Measurements from ENCODE around the gene RNF169. TPM values are rescaled to one million over a fixed set of nuclear protein-coding genes. Genes with fewer than 3 reads are reported as not detected.

The RNF169 gene
- total and polyA plus RNA-seq, 9 of the 15 experiments (the other 6 are each of a cell fraction or from before 2014, with no cell fraction given), result 0.68 to 18.1 (median 10.1) TPM

- no peak for TF ChIP-seq MBD2 (IDR thresholded peaks at IDR 0.05; ENCODE audit: borderline replicate concordance, low read depth)
These were observed 88.5 kb downstream of the RNF169 start (continued) for GRCh38 chr11:74837191-74837590.

DNA sequence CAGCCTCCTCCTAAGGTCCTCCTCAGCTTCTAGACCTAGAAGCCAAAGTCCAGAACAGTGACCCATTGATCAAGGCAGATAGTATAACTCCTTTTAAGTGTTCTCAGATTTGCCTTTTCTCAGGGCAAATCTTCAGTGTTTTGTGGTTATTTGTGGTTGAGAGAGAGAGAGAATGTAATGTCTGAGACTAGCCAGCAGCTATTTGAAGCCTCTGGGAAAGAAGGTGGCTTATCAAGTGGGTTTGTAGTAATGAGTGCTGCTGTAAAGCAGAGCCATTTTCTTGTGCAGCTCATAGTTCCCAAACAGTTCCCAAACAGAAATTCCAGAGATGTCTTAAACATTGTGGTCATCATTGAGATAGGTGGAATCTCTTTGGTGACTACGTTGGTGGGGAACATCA lies 89.5 kb downstream of the RNF169 start:
- Histone ChIP-seq H4K20me1 (replicated peaks; ENCODE audit: control insufficient read depth, insufficient read depth, low read length) (no peaks in the 10 kb centered on the region), H3K79me2 (ENCODE audit: control insufficient read depth, insufficient read depth, low read length) (no peaks in the 10 kb centered on the region), H3K9me1 (ENCODE audit: control insufficient read depth, insufficient read depth, low read length) (no peaks in the 10 kb centered on the region), H3K27ac (ENCODE audit: extremely low read depth, low read depth, low read length) (no peak overlapping the region), H3K9ac (ENCODE audit: insufficient read depth in 1 of 2, low read depth in 2 of 2, low read length in 2 of 2) (no peak overlapping the region), H2AFZ (ENCODE audit: low read depth, low read length) (no peak overlapping the region), H3K36me3 (ENCODE audit: control insufficient read depth, insufficient read depth, low read length) (peaks cover 86% of the 10 kb centered on the region; the same call in 2 of the 3 replicates), H3K4me3 (no peak overlapping the region), H3K4me1 (replicated peaks in 1 of 2; ENCODE audit: control insufficient read depth in 2 of 2, insufficient read depth in 2 of 2, low read length in 2 of 2) (peaks cover 0 to 3% of the 10 kb centered on the region in 2 experiments; a peak in 2 of 5 replicates), H3K4me2 (ENCODE audit: insufficient read depth, low read length) (no peak overlapping the region), H3K9me3 (replicated peaks; ENCODE audit: control insufficient read depth, insufficient read depth, low read depth, low read length) (no peaks in the 10 kb centered on the region), H3K27me3 (ENCODE audit: control insufficient read depth in 2 of 2, insufficient read depth in 2 of 2, low read length in 2 of 2) (no peaks in the 10 kb centered on the region)
- FAIRE-seq (no peak), DNase-seq (ENCODE audit: extremely low read depth in 1 of 4, low spot score in 3 of 4) (no peak), ATAC-seq (no peak)
- no TSS peak for BruUV-seq (replicated peaks)
- intact Hi-C loops (cut with micrococcal nuclease) (no loop called here), in situ Hi-C loops (cut with MboI) (no loop called here)
- ChIA-PET POLR2A (interaction anchor here (0.6 to 2.4 kb wide), 2 partner anchors 9 to 399 kb away, joined by 4 to 6 read pairs; no protein-coding TSS in a partner anchor), CTCF (ENCODE audit: low intra/inter-chr PET ratio) (no interaction called here)
- no peak for TF ChIP-seq CTBP1 (IDR thresholded peaks at IDR 0.05; ENCODE audit: borderline replicate concordance)
- no peak for TF ChIP-seq KAT7 (CRISPR knock-in tag; IDR thresholded peaks at IDR 0.05; ENCODE audit: borderline replicate concordance)
- no peak for TF ChIP-seq NFIC (IDR thresholded peaks at IDR 0.05)
- no peak for TF ChIP-seq U2AF2 (optimal IDR thresholded peaks at IDR 0.05; ENCODE audit: low read depth, low read length)
- no peak for TF ChIP-seq NELFE (IDR thresholded peaks at IDR 0.05; ENCODE audit: insufficient read depth, insufficient read length)
- no peak for TF ChIP-seq RAD21 (CRISPR knock-in tag; conservative IDR thresholded peaks at IDR 0.05 in 1 of 2, IDR thresholded peaks at IDR 0.05 in 1 of 2)
- TF ChIP-seq OTX1 (CRISPR knock-in tag; IDR thresholded peaks at IDR 0.05), result no peak
- TF ChIP-seq, protein P1, sequence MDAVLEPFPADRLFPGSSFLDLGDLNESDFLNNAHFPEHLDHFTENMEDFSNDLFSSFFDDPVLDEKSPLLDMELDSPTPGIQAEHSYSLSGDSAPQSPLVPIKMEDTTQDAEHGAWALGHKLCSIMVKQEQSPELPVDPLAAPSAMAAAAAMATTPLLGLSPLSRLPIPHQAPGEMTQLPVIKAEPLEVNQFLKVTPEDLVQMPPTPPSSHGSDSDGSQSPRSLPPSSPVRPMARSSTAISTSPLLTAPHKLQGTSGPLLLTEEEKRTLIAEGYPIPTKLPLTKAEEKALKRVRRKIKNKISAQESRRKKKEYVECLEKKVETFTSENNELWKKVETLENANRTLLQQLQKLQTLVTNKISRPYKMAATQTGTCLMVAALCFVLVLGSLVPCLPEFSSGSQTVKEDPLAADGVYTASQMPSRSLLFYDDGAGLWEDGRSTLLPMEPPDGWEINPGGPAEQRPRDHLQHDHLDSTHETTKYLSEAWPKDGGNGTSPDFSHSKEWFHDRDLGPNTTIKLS (IDR thresholded peaks at IDR 0.05; ENCODE audit: borderline replicate concordance, low read depth), result no peak
- no peak for TF ChIP-seq ZBTB8A (IDR thresholded peaks at IDR 0.05; ENCODE audit: partially characterized antibody)
- TF ChIP-seq ZKSCAN1 (IDR thresholded peaks at IDR 0.05; ENCODE audit: low read depth, low read length), result no peak
- TF ChIP-seq FOXO4 (CRISPR knock-in tag; IDR thresholded peaks at IDR 0.05), result no peak
- no peak for TF ChIP-seq RB1 (IDR thresholded peaks at IDR 0.05; ENCODE audit: low read depth)
- 93% methylated on average over 1 of the region's 1 CpG for WGBS (ENCODE audit: insufficient coverage, low coverage, missing lambda C conversion rate)

All from K562 (cell line).